HEK293 (cell line): Measurements from ENCODE around the gene CRYBA2.

Experiments used
- CTCF ChIA-PET: fragments of 350-600 bp; formaldehyde crosslinking; extraction: SDS; loops from one replicate; lab custom pipeline; 2021; ENCODE audit warnings: antibody characterized with exemption; lab: Yijun Ruan, JAX
- POLR2A ChIA-PET: fragments of 300-600 bp; formaldehyde crosslinking; extraction: SDS; loops from one replicate; lab custom pipeline; 2020; ENCODE audit warnings: antibody characterized with exemption, inconsistent platforms; lab: Yijun Ruan, JAX
- H3K27ac ChIP-seq: fragments of 200-500 bp; sonication (Bioruptor generic); 2 replicates; pipeline ENCODE4 v1.5.1; 2014; ENCODE audit warnings: low read depth, low read length, control low read depth, inconsistent platforms; ENCODE audit errors: extremely low read depth
- H3K36me3 ChIP-seq, 2 experiments: fragments of 200-500 bp in 1 of 2; sonication (Bioruptor generic) in 1 of 2; 1 replicate in 1 of 2; 2 replicates in 1 of 2; pipeline ENCODE4 v1.5.1; 2014 to 2017; ENCODE audit warnings: inconsistent platforms in 2 of 2, low read length in 2 of 2; ENCODE audit not compliant: control insufficient read depth in 2 of 2, insufficient read depth in 1 of 2
- H3K4me1 ChIP-seq: fragments of 200-500 bp; sonication (Bioruptor generic); 2 replicates; pipeline ENCODE4 v1.5.1; 2014; ENCODE audit warnings: mild to moderate bottlenecking, low read length, inconsistent platforms; ENCODE audit not compliant: control insufficient read depth, insufficient read depth
- H3K4me3 ChIP-seq: 2 replicates; pipeline ENCODE4 v1.5.1; 2011; ENCODE audit warnings: low read depth, mild to moderate bottlenecking, control low read depth, low read length, moderate library complexity
- H3K9me3 ChIP-seq: fragments of 200-500 bp; sonication (Bioruptor generic); 2 replicates; pipeline ENCODE4 v1.5.1; 2014; ENCODE audit warnings: low read depth, low read length, inconsistent platforms; ENCODE audit not compliant: control insufficient read depth, insufficient read depth
- MZF1 ChIP-seq: fragments of 450-650 bp; formaldehyde crosslinking; IDR thresholded peaks from 2 replicates; pipeline ENCODE4 v1.5.1; 2017; ENCODE audit warnings: missing biosample characterization, missing genetic modification characterization, borderline replicate concordance
- SALL2 ChIP-seq: fragments of 450-650 bp; formaldehyde crosslinking; IDR thresholded peaks from 2 replicates; pipeline ENCODE4 v1.5.0; 2017; ENCODE audit warnings: missing biosample characterization, mild to moderate bottlenecking, missing genetic modification characterization, borderline replicate concordance
- ZBTB26 ChIP-seq: fragments of 450-650 bp; formaldehyde crosslinking; optimal IDR thresholded peaks from 2 replicates; pipeline ENCODE3; 2016; ENCODE audit warnings: missing biosample characterization, mild to moderate bottlenecking, missing genetic modification characterization
- ZNF175 ChIP-seq: fragments of 450-650 bp; formaldehyde crosslinking; IDR thresholded peaks from 2 replicates; pipeline ENCODE4 v1.5.1; 2016; ENCODE audit warnings: missing biosample characterization, missing genetic modification characterization
- ZNF223 ChIP-seq: fragments of 450-650 bp; formaldehyde crosslinking; IDR thresholded peaks from 2 replicates; pipeline ENCODE4 v1.5.1; 2016; ENCODE audit warnings: missing biosample characterization, missing genetic modification characterization
- ZNF362 ChIP-seq: fragments of 450-650 bp; formaldehyde crosslinking; IDR thresholded peaks from 2 replicates; pipeline ENCODE4 v1.5.1; 2016; ENCODE audit warnings: missing biosample characterization, missing genetic modification characterization
- ZNF600 ChIP-seq: fragments of 450-650 bp; formaldehyde crosslinking; IDR thresholded peaks from 2 replicates; pipeline ENCODE4 v1.5.1; 2016; ENCODE audit warnings: missing biosample characterization, missing genetic modification characterization
- TF ChIP-seq, protein P1 (sequence below): fragments of 450-650 bp; formaldehyde crosslinking; IDR thresholded peaks from 2 replicates; pipeline ENCODE4 v1.5.1; 2016; ENCODE audit warnings: missing biosample characterization, missing genetic modification characterization
- TF ChIP-seq, protein P2 (sequence below): fragments of 450-650 bp; formaldehyde crosslinking; IDR thresholded peaks from 2 replicates; pipeline ENCODE4 v1.5.1; 2017; ENCODE audit warnings: missing biosample characterization, missing genetic modification characterization
- TF ChIP-seq, protein P3 (sequence below): fragments of 450-650 bp; IDR thresholded peaks from 2 replicates; pipeline ENCODE4 v1.5.1; 2018; ENCODE audit warnings: missing biosample characterization, missing genetic modification characterization
- TF ChIP-seq, protein P4 (sequence below): IDR thresholded peaks from 2 replicates; pipeline ENCODE4 v1.6.1; 2011; ENCODE audit warnings: mild to moderate bottlenecking, low read depth, low read length, borderline replicate concordance
- TF ChIP-seq, protein P5 (sequence below): sonication (generic); formaldehyde crosslinking; IDR thresholded peaks from 2 replicates; pipeline ENCODE4 v1.8.1; 2022; ENCODE audit warnings: mild to moderate bottlenecking, moderate library complexity, missing genetic modification reagents

The CRYBA2 gene

GRCh38 chr2:218953366-218953954, 39.8 kb downstream of the CRYBA2 start:
- POLR2A ChIA-PET = no interaction called here
- no peak overlapping the region for H3K4me3 ChIP-seq
- no peaks in the 10 kb centered on the region for H3K9me3 ChIP-seq
- no peaks in the 10 kb centered on the region for H3K4me1 ChIP-seq
- no peak for TF ChIP-seq ZNF223 (tag by site-specific recombination)
- TF ChIP-seq, protein P1, sequence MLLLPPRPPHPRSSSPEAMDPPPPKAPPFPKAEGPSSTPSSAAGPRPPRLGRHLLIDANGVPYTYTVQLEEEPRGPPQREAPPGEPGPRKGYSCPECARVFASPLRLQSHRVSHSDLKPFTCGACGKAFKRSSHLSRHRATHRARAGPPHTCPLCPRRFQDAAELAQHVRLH = no peak
- TF ChIP-seq, protein P2, sequence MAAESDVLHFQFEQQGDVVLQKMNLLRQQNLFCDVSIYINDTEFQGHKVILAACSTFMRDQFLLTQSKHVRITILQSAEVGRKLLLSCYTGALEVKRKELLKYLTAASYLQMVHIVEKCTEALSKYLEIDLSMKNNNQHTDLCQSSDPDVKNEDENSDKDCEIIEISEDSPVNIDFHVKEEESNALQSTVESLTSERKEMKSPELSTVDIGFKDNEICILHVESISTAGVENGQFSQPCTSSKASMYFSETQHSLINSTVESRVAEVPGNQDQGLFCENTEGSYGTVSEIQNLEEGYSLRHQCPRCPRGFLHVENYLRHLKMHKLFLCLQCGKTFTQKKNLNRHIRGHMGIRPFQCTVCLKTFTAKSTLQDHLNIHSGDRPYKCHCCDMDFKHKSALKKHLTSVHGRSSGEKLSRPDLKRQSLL = peak; percentile 43; the same call in 1 of the 2 replicates
- TF ChIP-seq, all 188 proteins: peak for 1
- no peaks in the 10 kb centered on the region for H3K36me3 ChIP-seq
- CTCF ChIA-PET = interaction anchor here (0.7 to 2.4 kb wide), 6 partner anchors 8 to 200 kb away, joined by 3 to 12 read pairs (median 4); no protein-coding TSS in a partner anchor
- no peak overlapping the region for H3K27ac ChIP-seq

GRCh38 chr2:218952160-218952559, 41.1 kb downstream of the CRYBA2 start:
- Histone ChIP-seq H3K27ac (no peak overlapping the region), H3K36me3 (no peaks in the 10 kb centered on the region), H3K4me3 (no peak overlapping the region), H3K4me1 (no peaks in the 10 kb centered on the region), H3K9me3 (no peaks in the 10 kb centered on the region)
- ChIA-PET POLR2A (no interaction called here), CTCF (interaction anchor here (0.6 to 2.4 kb wide), 5 partner anchors 12 to 201 kb away, joined by 3 to 12 read pairs (median 4); no protein-coding TSS in a partner anchor)
- no peak for TF ChIP-seq ZBTB26 (tag by site-specific recombination)
- no peak for TF ChIP-seq ZNF600 (tag by site-specific recombination)
- no peak for TF ChIP-seq MZF1 (tag by site-specific recombination)
- TF ChIP-seq SALL2 = no peak
- no peak for TF ChIP-seq ZNF175 (tag by site-specific recombination)
- TF ChIP-seq, protein P2 = no peak
- TF ChIP-seq, protein P3, sequence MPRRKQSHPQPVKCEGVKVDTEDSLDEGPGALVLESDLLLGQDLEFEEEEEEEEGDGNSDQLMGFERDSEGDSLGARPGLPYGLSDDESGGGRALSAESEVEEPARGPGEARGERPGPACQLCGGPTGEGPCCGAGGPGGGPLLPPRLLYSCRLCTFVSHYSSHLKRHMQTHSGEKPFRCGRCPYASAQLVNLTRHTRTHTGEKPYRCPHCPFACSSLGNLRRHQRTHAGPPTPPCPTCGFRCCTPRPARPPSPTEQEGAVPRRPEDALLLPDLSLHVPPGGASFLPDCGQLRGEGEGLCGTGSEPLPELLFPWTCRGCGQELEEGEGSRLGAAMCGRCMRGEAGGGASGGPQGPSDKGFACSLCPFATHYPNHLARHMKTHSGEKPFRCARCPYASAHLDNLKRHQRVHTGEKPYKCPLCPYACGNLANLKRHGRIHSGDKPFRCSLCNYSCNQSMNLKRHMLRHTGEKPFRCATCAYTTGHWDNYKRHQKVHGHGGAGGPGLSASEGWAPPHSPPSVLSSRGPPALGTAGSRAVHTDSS (tag by site-specific recombination) = no peak
- TF ChIP-seq, protein P4, sequence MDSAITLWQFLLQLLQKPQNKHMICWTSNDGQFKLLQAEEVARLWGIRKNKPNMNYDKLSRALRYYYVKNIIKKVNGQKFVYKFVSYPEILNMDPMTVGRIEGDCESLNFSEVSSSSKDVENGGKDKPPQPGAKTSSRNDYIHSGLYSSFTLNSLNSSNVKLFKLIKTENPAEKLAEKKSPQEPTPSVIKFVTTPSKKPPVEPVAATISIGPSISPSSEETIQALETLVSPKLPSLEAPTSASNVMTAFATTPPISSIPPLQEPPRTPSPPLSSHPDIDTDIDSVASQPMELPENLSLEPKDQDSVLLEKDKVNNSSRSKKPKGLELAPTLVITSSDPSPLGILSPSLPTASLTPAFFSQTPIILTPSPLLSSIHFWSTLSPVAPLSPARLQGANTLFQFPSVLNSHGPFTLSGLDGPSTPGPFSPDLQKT = no peak

- 0 out of 2 replicates have a peak, but pooled peaks have one; percentile 16 for TF ChIP-seq ZNF362 (tag by site-specific recombination)
- TF ChIP-seq, protein P5, sequence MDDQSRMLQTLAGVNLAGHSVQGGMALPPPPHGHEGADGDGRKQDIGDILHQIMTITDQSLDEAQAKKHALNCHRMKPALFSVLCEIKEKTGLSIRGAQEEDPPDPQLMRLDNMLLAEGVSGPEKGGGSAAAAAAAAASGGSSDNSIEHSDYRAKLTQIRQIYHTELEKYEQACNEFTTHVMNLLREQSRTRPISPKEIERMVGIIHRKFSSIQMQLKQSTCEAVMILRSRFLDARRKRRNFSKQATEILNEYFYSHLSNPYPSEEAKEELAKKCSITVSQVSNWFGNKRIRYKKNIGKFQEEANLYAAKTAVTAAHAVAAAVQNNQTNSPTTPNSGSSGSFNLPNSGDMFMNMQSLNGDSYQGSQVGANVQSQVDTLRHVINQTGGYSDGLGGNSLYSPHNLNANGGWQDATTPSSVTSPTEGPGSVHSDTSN = no peak
- no peaks in the 10 kb centered on the region for H3K9me3 ChIP-seq
- POLR2A ChIA-PET = interaction anchor here (0.6 kb wide), 1 partner anchor 12 kb away, joined by 3 read pairs; no protein-coding TSS in a partner anchor
Measured at GRCh38 chr2:218946621-218947020, 46.6 kb downstream of the CRYBA2 start.

More at GRCh38 chr2:218946621-218947020, 46.6 kb downstream of the CRYBA2 start:
- Histone ChIP-seq H3K27ac (no peak overlapping the region), H3K4me3 (no peak overlapping the region), H3K36me3 (no peaks in the 10 kb centered on the region), H3K4me1 (no peaks in the 10 kb centered on the region)
- CTCF ChIA-PET = interaction anchor here (0.6 to 0.7 kb wide), 3 partner anchors 11 to 510 kb away, joined by 3 to 4 read pairs (median 3); no protein-coding TSS in a partner anchor
